SH-SY5Y (cell line): Measurements from ENCODE around the gene EPHB2.

Experiments
- GATA2 ChIP-seq: IDR thresholded peaks from 2 replicates; pipeline ENCODE4 v1.6.1; 2011; ENCODE audit warnings: mild to moderate bottlenecking, low read depth, low read length
- GATA3 ChIP-seq: IDR thresholded peaks from 2 replicates; pipeline ENCODE4 v1.6.1; 2011; ENCODE audit warnings: low read depth, mild to moderate bottlenecking, low read length, moderate library complexity

GRCh38 chr1:22883406-22883805 is 172.8 kb downstream of the EPHB2 start:
- TF ChIP-seq GATA3 (no peak), GATA2 (no peak)
